H1 (cell line): ENCODE data around the gene MLLT6. TPM values are rescaled to one million over a fixed set of nuclear protein-coding genes. Genes with fewer than 3 reads are reported as not detected.

Experiments
- CTBP2 ChIP-seq: IDR thresholded peaks from 2 replicates; pipeline ENCODE4 v1.7.0; 2011; ENCODE audit warnings: borderline replicate concordance, mild to moderate bottlenecking, moderate library complexity, mixed read lengths, low read length; ENCODE audit not compliant: insufficient read depth, insufficient read length
- CTCF ChIP-seq, 3 experiments: IDR thresholded peaks; 1 replicate in 2 of 3; 2 replicates in 1 of 3; pipeline versions ENCODE4 v1.5.1 to v1.6.1; 2011; ENCODE audit warnings: low read length in 3 of 3, mild to moderate bottlenecking in 3 of 3, inconsistent platforms in 2 of 3, low read depth in 1 of 3, moderate library complexity in 1 of 3; ENCODE audit not compliant: insufficient read depth in 1 of 3; ENCODE audit errors: control extremely low read depth in 1 of 3
- JUND ChIP-seq: IDR thresholded peaks from 2 replicates; pipeline ENCODE4 v1.6.1; 2011; ENCODE audit warnings: mild to moderate bottlenecking, improper control_type of control experiment, low read length
- RAD21 ChIP-seq, 2 experiments: IDR thresholded peaks in 1 of 2; conservative IDR thresholded peaks in 1 of 2; 2 replicates each; pipeline ENCODE4 v1.6.1; 2011; ENCODE audit warnings: low read depth in 2 of 2, low read length in 2 of 2, improper control_type of control experiment in 1 of 2, inconsistent platforms in 1 of 2, mild to moderate bottlenecking in 1 of 2, moderate library complexity in 1 of 2
- TCF12 ChIP-seq: IDR thresholded peaks from 2 replicates; pipeline ENCODE4 v1.6.1; 2011; ENCODE audit warnings: low read depth, mild to moderate bottlenecking, low read length
- USF2 ChIP-seq: IDR thresholded peaks from 2 replicates; pipeline ENCODE4 v1.6.1; 2011; ENCODE audit warnings: low read length, improper control_type of control experiment
- polyA plus RNA-seq, 7 experiments: library from polyadenylated mRNA; depleted of rRNA in 3 of 7; stranded (reverse) in 5 of 7; unstranded in 2 of 7; fragments of >200 nt in 5 of 7; fragments of 200-250 nt in 2 of 7; gene quantifications; 1 replicate in 5 of 7; 2 replicates in 1 of 7; 4 replicates in 1 of 7; pipeline versions ENCODE4 v1.2.1 to v1.2.3, GENCODE V29; 2011 to 2013; ENCODE audit warnings: missing spikeins in 2 of 7, mixed read lengths in 2 of 7
- total RNA-seq: library from RNA; stranded (reverse); fragmentation: NEBNext Ultra II Directional; extraction: Animal tissue kit (Norgen Biotek cat#: 25700); gene quantifications from 2 replicates; pipeline ENCODE4 v1.2.1, GENCODE V29; 2021

MLLT6 gene
- total and polyA plus RNA-seq, 2 of the 8 experiments (the other 6 are each of a cell fraction or from before 2014, with no cell fraction given) = 6.5 to 8.0 TPM

GRCh38 chr17:38676706-38677504, 28.2 kb upstream of the MLLT6 start (continued):
- TF ChIP-seq JUND = peak; percentile 42; the same call in 1 of the 2 replicates
- TF ChIP-seq USF2 = peak; percentile 65; the same call in 1 of the 2 replicates
- TF ChIP-seq TCF12 = no peak
- TF ChIP-seq CTCF (IDR thresholded peaks at IDR 0.05; ENCODE audit: control extremely low read depth in 1 of 3, insufficient read depth in 1 of 3, low read depth in 1 of 3, low read length in 3 of 3) = peak; percentile 88 to 99 (median 98)
- no peak for TF ChIP-seq CTBP2
- peak; percentile 90 to 93 for TF ChIP-seq RAD21 (IDR thresholded peaks at IDR 0.05 in 1 of 2, conservative IDR thresholded peaks at IDR 0.05 in 1 of 2; ENCODE audit: low read depth in 2 of 2, low read length in 2 of 2)
